SW480 (cell line): ENCODE measurements around the gene PCK1.
"Not testable (repeated sequence)": the region's sequence is repeated elsewhere in the genome, so short reads cannot be mapped to it uniquely, and the experiment has no call there.

ENCODE experiments used
- DNase-seq: peaks from one replicate; pipeline ENCODE4 v3.0.0-alpha.2; 2016; ENCODE audit warnings: low spot score

PCK1 gene

GRCh38 chr20:57560554-57561355, at the start of gene PCK1:
Gene PCK1 (plus strand): TSS chr20:57561110. CDS start chr20:57561412, 302 bp downstream.
- peak; percentile 59 for DNase-seq

- DNase-seq: not testable (repeated sequence)
These were observed 49.2 kb upstream of the PCK1 start for GRCh38 chr20:57511709-57512108.

GRCh38 chr20:57512432-57512831, 48.5 kb upstream of the PCK1 start:
- no peak for DNase-seq

- DNase-seq: peak; percentile 68
These were observed 47.7 kb upstream of the PCK1 start for GRCh38 chr20:57513199-57513598.

GRCh38 chr20:57514273-57514751, 46.6 kb upstream of the PCK1 start:
- DNase-seq: peak; percentile 77

- DNase-seq: no peak
These were observed 43.0 kb upstream of the PCK1 start for GRCh38 chr20:57517904-57518303.

- DNase-seq: no peak
These were observed 38.4 kb upstream of the PCK1 start for GRCh38 chr20:57522380-57523140.

GRCh38 chr20:57523782-57524181, 37.1 kb upstream of the PCK1 start:
- no peak for DNase-seq

GRCh38 chr20:57524511-57525176, 36.3 kb upstream of the PCK1 start, which contains the start of gene CTCFL:
Gene CTCFL (minus strand): TSS chr20:57525140. CDS start chr20:57524205, 935 bp downstream.
- DNase-seq: no peak

- no peak for DNase-seq
These were observed 35.4 kb upstream of the PCK1 start for GRCh38 chr20:57525328-57526086.

- no peak for DNase-seq
These were observed 34.6 kb upstream of the PCK1 start for GRCh38 chr20:57526087-57526884.

- DNase-seq: no peak
These were observed 33.9 kb upstream of the PCK1 start for GRCh38 chr20:57526885-57527460.

GRCh38 chr20:57527728-57528127, 33.2 kb upstream of the PCK1 start:
- DNase-seq: no peak

- DNase-seq: no peak
These were observed 32.8 kb upstream of the PCK1 start for GRCh38 chr20:57528148-57528547.

GRCh38 chr20:57529160-57529585, 31.7 kb upstream of the PCK1 start:
- no peak for DNase-seq

GRCh38 chr20:57529810-57530209, 31.1 kb upstream of the PCK1 start:
- no peak for DNase-seq

- DNase-seq: no peak
These were observed 30.5 kb upstream of the PCK1 start for GRCh38 chr20:57530327-57530981.

GRCh38 chr20:57532104-57532503, 28.8 kb upstream of the PCK1 start:
- DNase-seq: no peak

- DNase-seq: no peak
These were observed 25.6 kb upstream of the PCK1 start for GRCh38 chr20:57535297-57535696.
